ACHN (cell line): ENCODE data around the gene KRT31.
"Not testable (repeated sequence)": the region's sequence is repeated elsewhere in the genome, so short reads cannot be mapped to it uniquely, and the experiment has no call there.

Experiments used
- DNase-seq: peaks from one replicate; pipeline ENCODE4 v3.0.0-alpha.2; 2015
- in situ Hi-C: cut with HindIII; loops from 2 replicates; pipeline ENCODE4 v1.10.0; 2017; ENCODE audit warnings: low sequenced_read_pairs, low pct_ligation_motif_present, low pct_unique_long_range_greater_than_20kb

KRT31 gene

DNA sequence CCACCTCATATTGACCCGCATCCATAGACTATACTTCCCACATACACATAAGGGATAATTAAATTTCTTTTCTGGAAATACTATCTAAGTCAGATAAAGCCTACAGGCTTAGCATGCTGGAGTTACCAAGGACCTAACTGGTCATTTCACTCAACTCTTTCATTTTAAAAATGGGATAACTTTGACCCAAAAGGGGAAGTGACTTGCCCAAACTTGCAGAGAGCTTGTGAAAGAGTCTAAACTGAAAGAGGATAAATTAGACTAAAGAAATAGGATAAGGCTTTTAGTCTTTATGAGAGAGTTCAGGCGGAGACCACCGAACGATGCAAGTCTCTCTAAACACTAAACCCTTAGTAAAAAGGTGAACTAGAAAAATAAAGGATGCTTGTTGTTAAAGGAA, 42.9 kb downstream of the KRT31 start:
- DNase-seq, result no peak
- in situ Hi-C loops, result no loop called here

DNA sequence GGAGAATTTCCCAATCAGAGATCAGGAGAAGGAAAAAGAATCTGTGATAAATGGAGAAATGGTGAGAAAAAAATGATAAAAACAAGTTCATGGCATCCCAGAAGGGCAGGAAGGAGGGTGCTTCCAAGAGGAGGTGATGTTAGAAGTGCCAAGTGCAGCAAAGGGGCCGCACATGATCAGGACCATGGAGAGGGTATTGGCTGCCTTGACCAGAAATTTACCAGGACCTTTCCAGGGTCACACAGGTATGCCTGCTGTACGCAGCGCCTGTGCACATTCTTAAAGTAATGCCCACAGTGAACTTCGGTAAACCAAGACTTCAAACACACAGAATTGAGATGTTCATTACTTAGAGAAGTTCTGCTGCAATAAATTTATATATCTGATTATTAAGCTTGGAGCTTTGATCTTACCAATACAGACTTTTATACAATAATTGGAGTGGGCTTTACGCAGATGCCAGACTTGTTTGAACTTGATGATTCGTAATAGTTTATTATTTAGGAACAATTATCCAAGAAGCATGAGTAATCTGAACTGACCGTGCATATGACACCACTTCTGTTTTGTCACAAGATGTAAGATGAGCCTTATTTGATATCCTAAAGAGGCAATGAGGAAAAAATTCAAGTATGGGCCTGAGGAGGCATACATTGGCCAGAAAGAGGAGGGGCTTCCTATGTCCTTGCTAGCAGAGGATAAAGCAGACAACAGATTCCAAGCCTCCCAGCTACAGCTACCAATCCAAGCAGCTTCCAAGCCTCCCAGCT, 44.6 kb downstream of the KRT31 start:
- in situ Hi-C loops, result no loop called here
- DNase-seq, result no peak

DNA sequence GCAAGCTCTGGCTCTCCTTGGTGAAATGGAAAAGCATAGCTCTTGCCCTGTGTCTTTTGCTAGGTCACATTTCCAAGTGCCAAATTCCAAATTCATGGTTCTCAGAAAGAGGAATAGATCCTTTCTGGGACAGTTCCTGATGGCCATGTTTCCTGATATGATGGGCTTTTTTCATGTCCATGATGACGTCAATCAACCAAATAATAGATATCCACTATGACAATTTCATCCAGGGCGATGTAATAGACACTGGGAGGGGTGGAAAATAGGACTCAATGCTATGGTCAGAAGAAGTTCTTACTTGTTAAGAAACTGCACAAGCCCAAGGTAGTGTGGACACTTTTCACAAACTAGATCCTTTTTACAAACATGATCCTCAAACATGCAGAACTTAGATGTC, 46.2 kb downstream of the KRT31 start:
- DNase-seq, result no peak
- in situ Hi-C loops, result no loop called here

GRCh38 chr17:41350381-41350878, 47.0 kb downstream of the KRT31 start, which contains the start of gene KRT33A:
KRT33A (minus strand) TSS chr17:41350828; CDS start chr17:41350767, 61 bp downstream.
- in situ Hi-C loops, DNase-seq: not testable (repeated sequence)

GRCh38 chr17:41347869-41348760, 49.3 kb downstream of the KRT31 start:
- in situ Hi-C loops, result no loop called here
- no peak for DNase-seq

DNA sequence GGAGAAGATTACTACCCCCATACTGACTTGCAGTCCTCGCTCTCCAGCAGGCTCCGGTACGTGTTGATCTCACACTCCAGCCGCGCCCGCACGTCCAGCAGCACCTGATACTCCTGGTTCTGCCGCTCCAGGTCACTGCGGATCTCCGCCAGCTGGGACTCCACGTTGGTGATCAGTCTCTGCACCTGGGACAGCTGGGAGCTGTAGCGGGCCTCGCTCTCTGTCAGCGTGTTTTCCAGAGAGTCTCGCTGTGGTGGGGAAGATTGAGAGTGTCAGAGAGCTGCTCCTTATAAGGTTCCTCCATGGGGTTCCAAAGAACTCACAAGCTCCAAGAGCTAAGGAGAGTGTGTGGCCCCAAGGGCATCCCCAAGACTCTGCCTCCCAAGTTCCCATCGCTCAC, 51.0 kb downstream of the KRT31 start:
- in situ Hi-C loops, DNase-seq: not testable (repeated sequence)

DNA sequence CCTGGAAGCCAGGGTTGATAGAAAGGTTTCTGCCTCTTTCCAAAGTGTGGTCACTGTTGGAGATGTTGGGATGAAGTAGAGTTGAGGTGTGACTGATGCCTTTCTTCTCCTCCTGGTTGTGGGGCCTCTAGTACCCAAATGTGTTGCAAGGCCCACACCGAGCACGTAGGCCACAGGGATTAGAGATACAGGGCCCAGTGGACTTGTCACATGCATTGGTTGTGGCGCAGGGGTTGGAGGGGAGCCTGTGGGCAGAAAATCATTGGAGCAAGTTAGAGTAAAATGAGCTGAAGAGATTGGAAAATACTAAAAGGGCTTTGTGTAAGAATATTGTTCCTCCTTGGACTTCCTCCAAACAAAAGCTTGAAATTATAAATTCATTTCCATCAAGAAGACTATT, 51.4 kb downstream of the KRT31 start:
- DNase-seq, result no peak
- in situ Hi-C loops, result no loop called here
